Measurements from ENCODE around the gene CPD. TPM values are rescaled to one million over a fixed set of nuclear protein-coding genes. Genes with fewer than 3 reads are reported as not detected.

The CPD gene
- total and polyA plus RNA-seq, 2 of the 13 experiments (the other 11 are each of a cell fraction or from before 2014, with no cell fraction given) = 46.1 to 72.3 TPM

GRCh38 chr17:30332057-30332542 is 46.6 kb upstream of the CPD start (continued):
- TF ChIP-seq EEA1 (CRISPR knock-in tag; IDR thresholded peaks at IDR 0.05; ENCODE audit: borderline replicate concordance) (no peak), ZBTB40 (IDR thresholded peaks at IDR 0.05) (no peak), ZBTB40 (CRISPR knock-in tag; IDR thresholded peaks at IDR 0.05) (no peak), ZNF253 (CRISPR knock-in tag; IDR thresholded peaks at IDR 0.05; ENCODE audit: borderline replicate concordance) (no peak), ZNF362 (CRISPR knock-in tag; IDR thresholded peaks at IDR 0.05; ENCODE audit: borderline replicate concordance) (no peak), PITX1 (CRISPR knock-in tag; IDR thresholded peaks at IDR 0.05) (no peak), ZNF800 (CRISPR knock-in tag; IDR thresholded peaks at IDR 0.05) (no peak), ZNF350 (CRISPR knock-in tag; IDR thresholded peaks at IDR 0.05; ENCODE audit: borderline replicate concordance, low read depth) (no peak), ZBTB25 (CRISPR knock-in tag; IDR thresholded peaks at IDR 0.05) (no peak), ZNF180 (CRISPR knock-in tag; IDR thresholded peaks at IDR 0.05; ENCODE audit: borderline replicate concordance, low read depth) (no peak), HOXA3 (CRISPR knock-in tag; IDR thresholded peaks at IDR 0.05) (no peak), ATF3 (CRISPR knock-in tag; IDR thresholded peaks at IDR 0.05) (no peak), HNF4G (IDR thresholded peaks at IDR 0.05; ENCODE audit: borderline replicate concordance, low read depth, low read length) (peak; percentile 44; the same call in 1 of the 2 replicates), HNF4G (CRISPR knock-in tag; IDR thresholded peaks at IDR 0.05; ENCODE audit: borderline replicate concordance, low read depth) (no peak), PAWR (CRISPR knock-in tag; IDR thresholded peaks at IDR 0.05; ENCODE audit: borderline replicate concordance) (no peak), ZNF44 (CRISPR knock-in tag; IDR thresholded peaks at IDR 0.05) (no peak), TBP (CRISPR knock-in tag; IDR thresholded peaks at IDR 0.05) (no peak)
